ENCODE results near the gene LIMS1. TPM values are rescaled to one million over a fixed set of nuclear protein-coding genes. Genes with fewer than 3 reads are reported as not detected.
"Not testable (repeated sequence)": the region's sequence is repeated elsewhere in the genome, so short reads cannot be mapped to it uniquely, and the experiment has no call there.

Gene LIMS1
- total RNA-seq, result 10 to 100 TPM; 34.1 to 50.3 TPM

- H3K27ac ChIP-seq, result peak within 1 kb of the TSS; percentile 95
- H3K4me1 ChIP-seq, result no peaks in the 10 kb centered on the region
- peak; percentile 91 for DNase-seq
- intact Hi-C loops (cut with DNase I), result no loop called here
- TF ChIP-seq CTCF (IDR thresholded peaks at IDR 0.05), result no peak
- no peaks in the 10 kb centered on the region for H3K36me3 ChIP-seq
- H3K9me3 ChIP-seq, result no peaks in the 10 kb centered on the region
- peak within 1 kb of the TSS; percentile 85 to 95 for H3K9ac ChIP-seq (ENCODE audit: low read depth in 2 of 2, low read length in 2 of 2)
- no peaks in the 10 kb centered on the region for H3K27me3 ChIP-seq
- H3K4me3 ChIP-seq, result peak within 1 kb of the TSS; percentile 61
Observed at GRCh38 chr2:108533832-108534583, at the start of gene LIMS1. LIMS1 (plus strand) TSS chr2:108534470; CDS start chr2:108534563, 93 bp downstream.

- H3K9me3 ChIP-seq, result no peaks in the 10 kb centered on the region
- no peak for DNase-seq
- H3K9ac ChIP-seq (ENCODE audit: low read depth in 2 of 2, low read length in 2 of 2), result no peak overlapping the region
- no peaks in the 10 kb centered on the region for H3K27me3 ChIP-seq
- no peak overlapping the region for H3K27ac ChIP-seq
- intact Hi-C loops (cut with DNase I), result no loop called here
- no peaks in the 10 kb centered on the region for H3K4me1 ChIP-seq
- H3K4me3 ChIP-seq, result no peak overlapping the region
- TF ChIP-seq CTCF (IDR thresholded peaks at IDR 0.05), result no peak
- peaks cover 15% of the 10 kb centered on the region for H3K36me3 ChIP-seq
Observed at GRCh38 chr2:108485253-108485652, 49.0 kb upstream of the LIMS1 start.

- Histone ChIP-seq H3K36me3 (no peaks in the 10 kb centered on the region), H3K27ac (no peak overlapping the region)
Observed at GRCh38 chr2:108490506-108491122, 43.7 kb upstream of the LIMS1 start.

GRCh38 chr2:108491848-108492247, 42.4 kb upstream of the LIMS1 start:
- TF ChIP-seq CTCF (IDR thresholded peaks at IDR 0.05), result no peak
- Histone ChIP-seq H3K27ac (no peak overlapping the region), H3K27me3 (no peaks in the 10 kb centered on the region), H3K36me3 (peaks cover 1% of the 10 kb centered on the region), H3K9ac (ENCODE audit: low read depth in 2 of 2, low read length in 2 of 2) (no peak overlapping the region), H3K4me1 (no peaks in the 10 kb centered on the region), H3K4me3 (no peak overlapping the region), H3K9me3 (no peaks in the 10 kb centered on the region)
- intact Hi-C loops (cut with DNase I), result no loop called here
- no peak for DNase-seq

More at GRCh38 chr2:108490506-108491122, 43.7 kb upstream of the LIMS1 start:
- Histone ChIP-seq H3K9me3 (no peaks in the 10 kb centered on the region), H3K4me1 (no peaks in the 10 kb centered on the region), H3K27me3 (no peaks in the 10 kb centered on the region), H3K4me3 (no peak overlapping the region), H3K9ac (ENCODE audit: low read depth in 2 of 2, low read length in 2 of 2) (no peak overlapping the region)
- intact Hi-C loops (cut with DNase I), result no loop called here
- no peak for DNase-seq
- no peak for TF ChIP-seq CTCF (IDR thresholded peaks at IDR 0.05)

GRCh38 chr2:108492364-108492763, 41.9 kb upstream of the LIMS1 start:
- Histone ChIP-seq H3K27ac (no peak overlapping the region), H3K9me3 (no peaks in the 10 kb centered on the region), H3K4me1 (no peaks in the 10 kb centered on the region), H3K4me3 (no peak overlapping the region), H3K9ac (ENCODE audit: low read depth in 2 of 2, low read length in 2 of 2) (no peak overlapping the region), H3K27me3 (no peaks in the 10 kb centered on the region), H3K36me3 (peaks cover 6% of the 10 kb centered on the region)
- DNase-seq, result no peak
- intact Hi-C loops (cut with DNase I), result no loop called here
- TF ChIP-seq CTCF (IDR thresholded peaks at IDR 0.05), result no peak

- H3K27me3 ChIP-seq; H3K36me3 ChIP-seq; H3K4me1 ChIP-seq; DNase-seq; H3K9me3 ChIP-seq; H3K4me3 ChIP-seq; H3K27ac ChIP-seq; intact Hi-C loops (cut with DNase I); H3K9ac ChIP-seq (ENCODE audit: low read depth in 2 of 2, low read length in 2 of 2): not testable (repeated sequence)
Observed at GRCh38 chr2:108496167-108496566, 38.1 kb upstream of the LIMS1 start.

- intact Hi-C loops (cut with DNase I), result not testable (repeated sequence)
Observed at GRCh38 chr2:108507620-108508019, 26.6 kb upstream of the LIMS1 start.

GRCh38 chr2:108512431-108512830, 21.8 kb upstream of the LIMS1 start:
- H3K4me3 ChIP-seq; H3K9me3 ChIP-seq; H3K27me3 ChIP-seq; H3K36me3 ChIP-seq; H3K4me1 ChIP-seq; H3K27ac ChIP-seq; H3K9ac ChIP-seq (ENCODE audit: low read depth in 2 of 2, low read length in 2 of 2); DNase-seq; intact Hi-C loops (cut with DNase I): not testable (repeated sequence)

More at GRCh38 chr2:108507620-108508019, 26.6 kb upstream of the LIMS1 start:
- DNase-seq; H3K27ac ChIP-seq; H3K36me3 ChIP-seq; H3K4me3 ChIP-seq; H3K4me1 ChIP-seq; H3K9me3 ChIP-seq; H3K27me3 ChIP-seq; H3K9ac ChIP-seq (ENCODE audit: low read depth in 2 of 2, low read length in 2 of 2): not testable (repeated sequence)

Data from colonic mucosa (tissue), 4 donors.